Umbilical cord (tissue), 2 donors: ENCODE measurements around the gene P2RX3. TPM values are rescaled to one million over a fixed set of nuclear protein-coding genes. Genes with fewer than 3 reads are reported as not detected.

Experiments
- DNase-seq: peaks from one replicate; pipeline ENCODE4 v3.0.0-alpha.2; 2015; ENCODE audit warnings: low spot score
- total RNA-seq: library from RNA; depleted of rRNA; stranded (reverse); fragments of >200 nt; gene quantifications from one replicate; pipeline ENCODE4 v1.2.3, GENCODE V29; 2014; ENCODE audit warnings: low replicate concordance; ENCODE audit not compliant: insufficient read depth

P2RX3 gene
- total RNA-seq, 1 donor from 2014 or later: not detected

DNA sequence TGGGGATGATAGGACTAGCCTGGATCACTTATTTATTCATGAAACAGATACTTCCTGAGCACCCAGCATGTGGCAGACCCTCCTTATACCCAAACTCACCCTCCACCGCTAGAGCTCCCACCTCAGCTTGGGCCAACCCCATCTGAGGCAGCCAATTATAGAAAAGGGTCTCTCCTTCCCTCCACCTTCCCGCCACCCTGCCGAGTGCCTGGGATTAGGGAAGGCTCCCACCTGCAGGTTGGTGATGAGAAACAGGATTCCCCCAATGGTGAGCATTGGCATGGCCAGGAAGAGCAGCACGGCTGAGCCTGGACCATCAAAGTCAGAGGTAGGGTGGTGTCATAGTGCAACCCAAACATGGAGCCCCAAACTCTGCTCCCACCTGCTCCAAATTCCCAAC is 82.9 kb downstream of the P2RX3 start:
- DNase-seq: no peak

DNA sequence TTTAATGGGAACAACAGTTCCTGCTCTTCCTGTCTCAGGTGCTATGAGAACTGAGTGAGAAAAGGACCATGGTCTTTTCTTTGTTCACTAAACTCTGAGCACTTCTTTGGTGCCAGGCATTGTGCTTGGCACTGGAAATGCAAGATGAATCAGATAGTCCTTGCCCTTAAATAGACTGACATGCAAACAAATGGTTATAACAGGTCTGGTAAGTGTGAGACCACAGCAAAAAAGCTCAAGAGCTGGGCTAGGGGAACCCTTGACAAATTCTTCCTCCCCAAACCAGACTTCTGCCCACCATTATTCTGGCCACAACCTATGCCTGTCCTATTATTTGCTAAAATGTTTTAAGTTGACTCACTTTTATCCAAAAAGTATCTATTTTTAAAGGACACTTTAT is 83.7 kb downstream of the P2RX3 start:
- DNase-seq: no peak

Other genes with a start within 250 kb of the P2RX3 start
- 1.2 TPM for gene LRRC55, start 156.4 kb upstream of the P2RX3 start, total RNA-seq
- 1.7 TPM for gene APLNR, start 101.1 kb upstream of the P2RX3 start, total RNA-seq
- gene TNKS1BP1, start 13.4 kb upstream of the P2RX3 start, total RNA-seq: 86.4 TPM
- gene SSRP1, start 2.5 kb upstream of the P2RX3 start, total RNA-seq: 54.7 TPM
- gene PRG3, start 42.8 kb downstream of the P2RX3 start, total RNA-seq: 5.5 TPM
- gene PRG2, start 52.3 kb downstream of the P2RX3 start, total RNA-seq: 3.1 TPM
- gene SLC43A3, start 88.8 kb downstream of the P2RX3 start, total RNA-seq: 57.5 TPM
- not detected for gene RTN4RL2, start 122.2 kb downstream of the P2RX3 start, total RNA-seq
- gene SLC43A1, start 177.3 kb downstream of the P2RX3 start, total RNA-seq: 12.5 TPM
- gene TIMM10, start 192.4 kb downstream of the P2RX3 start, total RNA-seq: 7.0 TPM
- gene SMTNL1, start 199.2 kb downstream of the P2RX3 start, total RNA-seq: not detected
- 26.5 TPM for gene UBE2L6, start 229.3 kb downstream of the P2RX3 start, total RNA-seq